ENCODE results near the gene MICAL3. TPM values are rescaled to one million over a fixed set of nuclear protein-coding genes. Genes with fewer than 3 reads are reported as not detected.

Gene MICAL3
- total and polyA plus RNA-seq, 9 of the 15 experiments (the other 6 are each of a cell fraction or from before 2014, with no cell fraction given): 0.53 to 32.1 (median 12.3) TPM

GRCh38 chr22:18057568-18058209 is 33.3 kb upstream of the MICAL3 start (continued):
- TF ChIP-seq ATF2 (CRISPR knock-in tag; IDR thresholded peaks at IDR 0.05): peak; percentile 82; the same call in 1 of the 2 replicates
- 0 out of 2 replicates have a peak, but pooled peaks have one; percentile 19 for TF ChIP-seq SMARCA4 (IDR thresholded peaks at IDR 0.05)
- TF ChIP-seq JUNB (CRISPR knock-in tag; conservative IDR thresholded peaks at IDR 0.05): peak; percentile 91
- no peak for TF ChIP-seq SRSF9 (IDR thresholded peaks at IDR 0.05; ENCODE audit: borderline replicate concordance, low read depth, low read length)
- peak; percentile 99 for TF ChIP-seq ATF3 (IDR thresholded peaks at IDR 0.05)
- TF ChIP-seq ATF3 (CRISPR knock-in tag; conservative IDR thresholded peaks at IDR 0.05): no peak; the same call in 1 of the 2 replicates
- no peak for TF ChIP-seq HDAC8 (tag; IDR thresholded peaks at IDR 0.05)
- peak; percentile 90 for TF ChIP-seq JUN (IDR thresholded peaks at IDR 0.05; ENCODE audit: borderline replicate concordance, low read depth, low read length)
- TF ChIP-seq JUN (CRISPR knock-in tag; IDR thresholded peaks at IDR 0.05; ENCODE audit: borderline replicate concordance): no peak
- peak; percentile 67 for TF ChIP-seq FOSL1 (tag; conservative IDR thresholded peaks at IDR 0.05)
- no peak for TF ChIP-seq E2F5 (CRISPR knock-in tag; IDR thresholded peaks at IDR 0.05)

All from K562 (cell line).